Fibroblast of villous mesenchyme (primary cell): ENCODE results near the gene AJAP1. TPM values are rescaled to one million over a fixed set of nuclear protein-coding genes. Genes with fewer than 3 reads are reported as not detected.

Experiments used
- DNase-seq: peaks from one replicate; pipeline ENCODE4 v3.0.0-alpha.2; 2010; ENCODE audit warnings: low read depth
- H3K4me3 ChIP-seq: 2 replicates; pipeline ENCODE4 v1.5.1; 2011; ENCODE audit warnings: low read depth, mild to moderate bottlenecking, low read length
- CTCF ChIP-seq: IDR thresholded peaks from 2 replicates; pipeline ENCODE4 v1.5.1; 2012; ENCODE audit warnings: low read depth, mild to moderate bottlenecking, low read length; ENCODE audit not compliant: insufficient read depth
- total RNA-seq: library from RNA; depleted of rRNA; stranded (reverse); fragments of >200 nt; gene quantifications from 2 replicates; pipeline ENCODE4 v1.2.3, GENCODE V29; 2012

Gene AJAP1
- total RNA-seq, 1 donor = under 0.01 TPM

- no peak for TF ChIP-seq CTCF
- no peak overlapping the region for H3K4me3 ChIP-seq
- DNase-seq = no peak
Measured at GRCh38 chr1:4687943-4688342, 33.5 kb downstream of the AJAP1 start.

DNA sequence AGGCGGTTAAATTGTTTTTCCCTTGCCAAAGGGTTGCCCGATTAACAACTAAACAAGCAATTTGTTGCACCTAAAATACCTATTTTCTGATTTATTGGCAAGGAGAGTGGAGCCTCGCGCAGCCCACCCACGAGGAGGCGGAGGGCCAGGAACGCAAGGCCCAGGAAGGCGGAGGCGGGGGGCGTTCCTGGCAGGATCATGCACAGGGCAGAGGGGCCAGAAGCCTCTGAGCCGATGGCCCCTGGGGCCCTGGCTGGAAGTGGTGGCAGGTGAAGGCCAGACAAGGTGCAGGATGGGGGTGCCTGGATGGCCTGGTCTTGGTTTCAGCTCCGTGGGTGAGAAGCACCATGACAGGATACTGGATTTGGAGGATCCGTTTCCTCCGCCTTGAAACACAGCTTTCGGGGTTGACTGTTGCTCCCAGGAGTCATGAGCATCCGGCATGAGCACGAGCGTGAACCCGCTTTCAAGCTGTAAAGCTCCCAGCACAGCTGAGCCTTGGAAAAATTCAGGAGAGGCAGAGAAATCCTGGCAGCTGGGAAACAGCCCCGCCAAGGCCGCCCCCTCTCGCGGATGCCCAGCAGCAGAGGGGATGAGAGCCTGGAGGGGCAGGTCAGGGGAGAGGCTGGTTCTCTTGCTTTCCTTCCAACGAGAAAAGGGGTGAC, 35.0 kb downstream of the AJAP1 start:
- DNase-seq = no peak
- TF ChIP-seq CTCF = no peak
- H3K4me3 ChIP-seq = no peak overlapping the region

DNA sequence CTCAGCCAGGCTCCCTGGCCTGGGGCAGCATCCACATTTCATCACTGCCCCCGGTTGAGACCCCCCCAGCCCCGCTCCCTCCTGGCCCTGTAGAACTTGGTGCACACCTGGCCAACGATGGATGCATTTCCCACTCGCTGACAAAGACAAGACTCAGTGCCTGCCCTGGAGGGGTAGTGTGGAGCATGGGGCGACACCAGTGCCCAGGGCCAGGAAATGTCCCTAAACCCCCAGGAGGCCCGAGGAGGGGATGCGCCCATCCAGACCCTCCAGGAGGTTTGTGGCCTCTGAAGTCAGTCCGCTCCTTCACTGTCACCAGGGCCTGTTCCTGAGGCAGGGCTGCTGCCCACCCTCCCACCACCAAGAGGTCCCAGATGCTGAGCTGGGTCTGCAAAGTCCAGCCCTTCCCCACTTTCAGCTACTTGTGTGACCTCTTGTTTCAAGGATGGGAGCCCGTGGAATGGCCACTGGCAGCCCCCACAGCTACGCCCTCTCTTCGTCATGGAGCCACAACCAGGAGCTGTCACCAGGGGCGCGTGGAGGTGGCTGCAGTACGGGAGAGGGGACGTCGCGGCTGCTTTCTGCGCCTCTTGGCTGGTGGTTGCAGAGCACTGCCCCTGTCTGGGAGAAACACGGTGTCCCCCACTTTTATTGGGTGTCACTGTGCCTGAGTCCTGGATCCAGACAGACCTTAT, 35.7 kb downstream of the AJAP1 start:
- no peak for DNase-seq
- no peak overlapping the region for H3K4me3 ChIP-seq
- no peak for TF ChIP-seq CTCF

- TF ChIP-seq CTCF = no peak
- DNase-seq = no peak
- no peak overlapping the region for H3K4me3 ChIP-seq
Measured at GRCh38 chr1:4690951-4691675, 36.7 kb downstream of the AJAP1 start.

GRCh38 chr1:4691766-4692405, 37.5 kb downstream of the AJAP1 start:
- DNase-seq = no peak
- no peak overlapping the region for H3K4me3 ChIP-seq
- TF ChIP-seq CTCF = no peak

GRCh38 chr1:4692437-4692836, 38.0 kb downstream of the AJAP1 start:
- no peak for TF ChIP-seq CTCF
- no peak for DNase-seq
- H3K4me3 ChIP-seq = no peak overlapping the region
